Keratinocyte (primary cell): ENCODE data around the gene TTC13. TPM values are rescaled to one million over a fixed set of nuclear protein-coding genes. Genes with fewer than 3 reads are reported as not detected.
A peak's percentile ranks its signal among the peaks of the same experiment; 100 is the strongest.

Experiments
- DNase-seq: peaks from one replicate; pipeline ENCODE4 v3.0.0-alpha.2; 2011; ENCODE audit warnings: low read depth, missing footprints, low spot score
- FAIRE-seq: peaks from 2 replicates; lab custom pipeline; 2011; peaks lifted over from hg19 to GRCh38; lab: Jason Lieb, UNC
- H2AFZ ChIP-seq: 2 replicates; pipeline ENCODE4 v1.6.0; 2012; ENCODE audit warnings: low read length, control low read depth, inconsistent platforms; ENCODE audit not compliant: control insufficient read depth
- H3K27ac ChIP-seq: 2 replicates; pipeline ENCODE4 v1.5.1; 2011; ENCODE audit warnings: low read length; ENCODE audit not compliant: control insufficient read depth, insufficient read depth
- H3K27me3 ChIP-seq: 3 replicates; pipeline ENCODE4 v1.6.0; 2011; ENCODE audit warnings: low read length; ENCODE audit not compliant: control insufficient read depth, insufficient read depth; ENCODE audit errors: extremely low read depth
- H3K36me3 ChIP-seq, 2 experiments: 2 replicates in 1 of 2; 3 replicates in 1 of 2; pipeline ENCODE4 v1.5.1; 2011; ENCODE audit warnings: low read length in 2 of 2, mild to moderate bottlenecking in 1 of 2; ENCODE audit not compliant: control insufficient read depth in 2 of 2, insufficient read depth in 2 of 2; ENCODE audit errors: extremely low read depth in 1 of 2
- H3K4me1 ChIP-seq: 3 replicates; pipeline ENCODE4 v1.5.1; 2011; ENCODE audit warnings: low read length; ENCODE audit not compliant: control insufficient read depth, insufficient read depth; ENCODE audit errors: extremely low read depth
- H3K4me2 ChIP-seq: 3 replicates; pipeline ENCODE4 v1.6.0; 2011; ENCODE audit warnings: low read depth, low read length; ENCODE audit not compliant: control insufficient read depth, insufficient read depth; ENCODE audit errors: extremely low read depth
- H3K4me3 ChIP-seq, 3 experiments: fragments of 200-600 bp in 1 of 3; sonication (generic) in 1 of 3; 2 replicates in 2 of 3; 3 replicates in 1 of 3; pipeline ENCODE4 v1.5.1; 2011 to 2016; ENCODE audit warnings: low read length in 3 of 3, mild to moderate bottlenecking in 3 of 3, control low read depth in 2 of 3, inconsistent platforms in 1 of 3, low read depth in 1 of 3, mixed read lengths in 1 of 3, mixed run types in 1 of 3, moderate library complexity in 1 of 3; ENCODE audit not compliant: control insufficient read depth in 2 of 3, insufficient read depth in 2 of 3; ENCODE audit errors: extremely low read depth in 1 of 3
- H3K79me2 ChIP-seq: 2 replicates; pipeline ENCODE4 v1.6.0; 2012; ENCODE audit warnings: low read length; ENCODE audit not compliant: control insufficient read depth, insufficient read depth
- H3K9ac ChIP-seq: 3 replicates; pipeline ENCODE4 v1.6.0; 2011; ENCODE audit warnings: low read length; ENCODE audit not compliant: control insufficient read depth, insufficient read depth; ENCODE audit errors: extremely low read depth
- H3K9me1 ChIP-seq: 3 replicates; pipeline ENCODE4 v1.6.0; 2011; ENCODE audit warnings: low read length; ENCODE audit not compliant: control insufficient read depth, insufficient read depth; ENCODE audit errors: extremely low read depth
- H3K9me3 ChIP-seq: 2 replicates; pipeline ENCODE4 v1.5.1; 2012; ENCODE audit warnings: low read depth, low read length; ENCODE audit not compliant: control insufficient read depth
- H4K20me1 ChIP-seq: 3 replicates; pipeline ENCODE4 v1.6.0; 2011; ENCODE audit warnings: low read length; ENCODE audit not compliant: control insufficient read depth, insufficient read depth; ENCODE audit errors: extremely low read depth
- EZH2 ChIP-seq: IDR thresholded peaks from one replicate; pipeline ENCODE4 v1.6.1; 2012; ENCODE audit warnings: inconsistent platforms, mild to moderate bottlenecking, low read length, moderate library complexity
- dilution Hi-C: fragments of 300-500 bp; cut with MboI; formaldehyde crosslinking; loops from one replicate; pipeline ENCODE4 v1.7.0; 2020; ENCODE audit warnings: low sequenced_read_pairs; ENCODE audit not compliant: extremely low pct_ligation_motif_present
- polyA plus RNA-seq, 5 experiments: library from polyadenylated mRNA; depleted of rRNA in 3 of 5; stranded (reverse) in 3 of 5; stranded (forward) in 1 of 5; unstranded in 1 of 5; fragments of >200 nt; gene quantifications; 1 replicate in 1 of 5; 2 replicates in 3 of 5; 3 replicates in 1 of 5; pipeline versions ENCODE4 v1.2.1 to v1.2.3, GENCODE V29; 2011 to 2012; ENCODE audit warnings: missing spikeins in 2 of 5, low read depth in 1 of 5, low replicate concordance in 1 of 5
- TF ChIP-seq, protein P1 (sequence below), 3 experiments: IDR thresholded peaks in 1 of 3; conservative IDR thresholded peaks in 1 of 3; optimal IDR thresholded peaks in 1 of 3; 2 replicates in 2 of 3; 3 replicates in 1 of 3; pipeline versions ENCODE3 to v1.5.1; 2011; ENCODE audit warnings: low read length in 3 of 3, mild to moderate bottlenecking in 3 of 3, moderate library complexity in 2 of 3, control low read depth in 1 of 3, inconsistent platforms in 1 of 3; ENCODE audit not compliant: insufficient read depth in 2 of 3; ENCODE audit errors: extremely low read depth in 1 of 3

TTC13 gene
- polyA plus RNA-seq, 1 donor (not counting 4 experiments of a cell fraction or from before 2014, with no cell fraction given): 8.3 TPM

DNA sequence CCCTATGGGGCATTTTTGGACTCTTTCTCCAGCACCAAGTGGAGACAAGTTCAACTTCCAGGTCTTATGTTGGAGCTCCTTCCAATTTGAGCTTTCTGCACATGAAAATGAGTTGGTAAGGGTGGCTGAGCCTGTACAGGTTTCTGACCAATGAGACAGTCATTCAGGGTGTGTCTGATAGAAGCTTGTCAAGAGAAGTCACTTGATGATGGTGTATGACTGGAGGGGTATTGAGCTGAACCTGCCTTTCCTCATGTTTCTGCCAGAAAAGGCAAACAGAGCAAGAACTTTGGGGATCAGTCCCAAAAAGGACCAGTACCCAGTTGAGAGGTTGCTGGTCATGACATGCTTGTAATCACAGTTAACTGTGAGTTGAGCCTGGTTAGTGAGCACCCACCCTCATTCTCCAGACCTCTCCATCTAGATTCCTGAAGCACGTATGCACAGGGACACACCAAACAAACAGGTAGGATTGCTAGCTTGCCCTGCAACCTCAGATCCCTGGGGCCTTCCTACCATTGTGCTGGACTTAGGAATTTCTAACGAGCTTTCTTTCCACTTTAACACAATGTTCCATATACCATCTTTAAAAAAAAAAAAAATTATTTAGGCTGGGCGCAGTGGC, 34.8 kb upstream of the TTC13 start:
- Histone ChIP-seq H3K27ac (peak overlapping the region; percentile 70), H3K27me3 (no peaks in the 10 kb centered on the region), H3K4me2 (peak overlapping the region; percentile 54), H3K9me3 (no peaks in the 10 kb centered on the region), H4K20me1 (no peaks in the 10 kb centered on the region), H3K36me3 (no peaks in the 10 kb centered on the region), H3K9me1 (no peaks in the 10 kb centered on the region), H3K4me3 (no peak overlapping the region), H3K79me2 (no peaks in the 10 kb centered on the region), H3K4me1 (peaks cover 36% of the 10 kb centered on the region), H3K9ac (no peak overlapping the region), H2AFZ (no peak overlapping the region)
- dilution Hi-C loops: no loop called here
- FAIRE-seq (peak; percentile 52), DNase-seq (peak; percentile 59)
- no peak for TF ChIP-seq EZH2
- TF ChIP-seq, protein P1, sequence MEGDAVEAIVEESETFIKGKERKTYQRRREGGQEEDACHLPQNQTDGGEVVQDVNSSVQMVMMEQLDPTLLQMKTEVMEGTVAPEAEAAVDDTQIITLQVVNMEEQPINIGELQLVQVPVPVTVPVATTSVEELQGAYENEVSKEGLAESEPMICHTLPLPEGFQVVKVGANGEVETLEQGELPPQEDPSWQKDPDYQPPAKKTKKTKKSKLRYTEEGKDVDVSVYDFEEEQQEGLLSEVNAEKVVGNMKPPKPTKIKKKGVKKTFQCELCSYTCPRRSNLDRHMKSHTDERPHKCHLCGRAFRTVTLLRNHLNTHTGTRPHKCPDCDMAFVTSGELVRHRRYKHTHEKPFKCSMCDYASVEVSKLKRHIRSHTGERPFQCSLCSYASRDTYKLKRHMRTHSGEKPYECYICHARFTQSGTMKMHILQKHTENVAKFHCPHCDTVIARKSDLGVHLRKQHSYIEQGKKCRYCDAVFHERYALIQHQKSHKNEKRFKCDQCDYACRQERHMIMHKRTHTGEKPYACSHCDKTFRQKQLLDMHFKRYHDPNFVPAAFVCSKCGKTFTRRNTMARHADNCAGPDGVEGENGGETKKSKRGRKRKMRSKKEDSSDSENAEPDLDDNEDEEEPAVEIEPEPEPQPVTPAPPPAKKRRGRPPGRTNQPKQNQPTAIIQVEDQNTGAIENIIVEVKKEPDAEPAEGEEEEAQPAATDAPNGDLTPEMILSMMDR (optimal IDR thresholded peaks at IDR 0.05 in 1 of 3, IDR thresholded peaks at IDR 0.05 in 1 of 3, conservative IDR thresholded peaks at IDR 0.05 in 1 of 3; ENCODE audit: extremely low read depth in 1 of 3, insufficient read depth in 2 of 3, low read length in 3 of 3): no peak

DNA sequence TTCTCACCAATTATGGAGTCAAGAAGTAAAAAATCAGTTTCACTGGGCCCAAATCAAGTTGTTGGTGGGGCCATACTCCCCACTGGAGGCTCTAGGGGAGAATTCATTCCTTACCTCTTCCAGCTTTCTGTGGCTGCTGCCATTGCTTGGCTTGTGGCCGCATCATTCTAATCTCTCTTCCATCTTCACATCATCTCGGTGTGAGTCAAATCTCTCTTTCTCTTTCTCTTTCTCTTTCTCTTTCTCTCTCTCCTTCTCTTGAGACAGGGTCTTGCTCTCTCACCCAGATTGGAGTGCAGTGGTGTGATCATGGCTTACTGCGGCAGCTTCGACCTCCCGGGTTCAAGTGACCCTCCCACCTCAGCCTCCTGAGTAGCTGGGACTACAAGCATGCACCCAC, 33.3 kb upstream of the TTC13 start:
- TF ChIP-seq, protein P1 (optimal IDR thresholded peaks at IDR 0.05 in 1 of 3, IDR thresholded peaks at IDR 0.05 in 1 of 3, conservative IDR thresholded peaks at IDR 0.05 in 1 of 3; ENCODE audit: extremely low read depth in 1 of 3, insufficient read depth in 2 of 3, low read length in 3 of 3): no peak
- TF ChIP-seq EZH2: no peak
- FAIRE-seq (no peak), DNase-seq (no peak)
- Histone ChIP-seq H3K9ac (no peak overlapping the region), H4K20me1 (no peaks in the 10 kb centered on the region), H3K27ac (no peak overlapping the region), H3K4me3 (no peak overlapping the region), H2AFZ (no peak overlapping the region), H3K9me1 (no peaks in the 10 kb centered on the region), H3K79me2 (no peaks in the 10 kb centered on the region), H3K4me1 (peaks cover 26% of the 10 kb centered on the region), H3K9me3 (no peaks in the 10 kb centered on the region), H3K4me2 (no peak overlapping the region), H3K36me3 (no peaks in the 10 kb centered on the region), H3K27me3 (no peaks in the 10 kb centered on the region)
- dilution Hi-C loops: no loop called here
